Mesendoderm (in vitro differentiated cells): ENCODE data around the gene MC1R.
"Not testable (repeated sequence)": the region's sequence is repeated elsewhere in the genome, so short reads cannot be mapped to it uniquely, and the experiment has no call there.

Experiments used
- DNase-seq: peaks from one replicate; pipeline ENCODE4 v3.0.0; 2013
- H2AK5ac ChIP-seq: 2 replicates; pipeline ENCODE4 v1.6.1; 2013; ENCODE audit warnings: low read length, inconsistent platforms
- H2BK120ac ChIP-seq: 2 replicates; pipeline ENCODE4 v1.6.1; 2013; ENCODE audit warnings: low read depth, mild to moderate bottlenecking, low read length, moderate library complexity, mixed read lengths
- H2BK15ac ChIP-seq: replicated peaks from 2 replicates; pipeline ENCODE4 v1.6.1; 2013; ENCODE audit warnings: low read depth, mild to moderate bottlenecking, moderate library complexity
- H2BK5ac ChIP-seq: 2 replicates; pipeline ENCODE4 v1.6.1; 2013; ENCODE audit warnings: low read length, inconsistent platforms
- H3K18ac ChIP-seq: 2 replicates; pipeline ENCODE4 v1.6.1; 2013; ENCODE audit warnings: mild to moderate bottlenecking, low read length, mixed read lengths
- H3K23ac ChIP-seq: one replicate; pipeline ENCODE4 v1.6.1; 2013; ENCODE audit warnings: low read length
- H3K27ac ChIP-seq: 2 replicates; pipeline ENCODE4 v1.5.1; 2013; ENCODE audit warnings: low read depth, mild to moderate bottlenecking, inconsistent platforms, low read length, moderate library complexity
- H3K27me3 ChIP-seq: 2 replicates; pipeline ENCODE4 v1.6.1; 2013; ENCODE audit warnings: low read length, control low read depth, mild to moderate bottlenecking, inconsistent platforms; ENCODE audit not compliant: insufficient read depth, poor library complexity
- H3K36me3 ChIP-seq: 2 replicates; pipeline ENCODE4 v1.6.1; 2013; ENCODE audit warnings: low read length, inconsistent platforms; ENCODE audit not compliant: control insufficient read depth, insufficient read depth
- H3K4ac ChIP-seq: one replicate; pipeline ENCODE4 v1.6.1; 2013; ENCODE audit warnings: low read depth, mild to moderate bottlenecking, low read length, moderate library complexity
- H3K4me1 ChIP-seq: 2 replicates; pipeline ENCODE4 v1.6.1; 2013; ENCODE audit warnings: low read depth, low read length, inconsistent platforms; ENCODE audit not compliant: control insufficient read depth
- H3K4me2 ChIP-seq: 2 replicates; pipeline ENCODE4 v1.6.1; 2013; ENCODE audit warnings: low read length
- H3K4me3 ChIP-seq: 2 replicates; pipeline ENCODE4 v1.5.1; 2013; ENCODE audit warnings: mild to moderate bottlenecking, low read length
- H3K56ac ChIP-seq: one replicate; pipeline ENCODE4 v1.6.1; 2013; ENCODE audit warnings: low read length
- H3K79me1 ChIP-seq: 2 replicates; pipeline ENCODE4 v1.6.1; 2013; ENCODE audit warnings: low read length, inconsistent platforms
- H3K79me2 ChIP-seq: 2 replicates; pipeline ENCODE4 v1.6.1; 2013; ENCODE audit warnings: mild to moderate bottlenecking, low read length; ENCODE audit not compliant: control insufficient read depth, insufficient read depth
- H3K9ac ChIP-seq: 2 replicates; pipeline ENCODE4 v1.6.1; 2013; ENCODE audit warnings: low read length, inconsistent platforms
- H4K5ac ChIP-seq: one replicate; pipeline ENCODE4 v1.6.1; 2013; ENCODE audit warnings: low read length
- H4K8ac ChIP-seq: one replicate; pipeline ENCODE4 v1.6.1; 2013; ENCODE audit warnings: low read depth, mild to moderate bottlenecking, control low read depth, low read length, moderate library complexity
- WGBS: extraction: QIAGEN DNeasy Blood & Tissue Kit; methylation state at CpG from one replicate; pipeline ENCODE4 v1.1.7; 2013; ENCODE audit warnings: low lambda C conversion rate, missing lambda C conversion rate; ENCODE audit not compliant: insufficient coverage; ENCODE audit errors: extremely low coverage; 5-methylcytosine and 5-hydroxymethylcytosine counted together

The MC1R gene

DNA sequence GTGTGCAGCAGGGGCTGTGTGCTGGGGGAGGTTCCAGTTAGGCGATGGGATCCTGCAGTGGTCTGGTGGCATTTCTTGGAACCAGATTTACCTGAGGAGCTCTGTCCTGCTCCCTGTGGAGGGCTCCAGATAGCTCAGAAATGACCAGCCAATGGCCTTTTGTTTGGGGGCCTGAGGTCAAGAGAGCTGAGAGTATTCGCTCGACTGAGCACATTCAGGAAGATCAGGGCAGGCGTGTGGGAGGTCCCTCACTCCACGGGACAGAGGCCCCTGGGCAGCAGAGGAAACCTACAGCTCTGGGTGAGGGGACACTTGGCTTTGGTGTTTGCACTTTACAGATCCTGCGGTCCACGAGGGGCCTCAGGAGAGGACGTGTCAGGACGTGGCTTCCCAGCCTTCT, 48.1 kb downstream of the MC1R start:
- DNase-seq, result no peak
- Histone ChIP-seq H4K8ac (no peak overlapping the region), H3K36me3 (no peaks in the 10 kb centered on the region), H3K4me2 (no peak overlapping the region), H3K27me3 (no peaks in the 10 kb centered on the region), H3K23ac (no peak overlapping the region), H3K79me1 (peaks cover 12% of the 10 kb centered on the region), H3K4ac (no peak overlapping the region), H2BK15ac (no peak overlapping the region), H3K9ac (no peak overlapping the region), H3K18ac (no peak overlapping the region), H2BK5ac (no peak overlapping the region), H3K56ac (no peak overlapping the region), H3K4me3 (no peak overlapping the region), H3K4me1 (peaks cover 5% of the 10 kb centered on the region), H2AK5ac (no peak overlapping the region), H2BK120ac (no peak overlapping the region), H4K5ac (no peak overlapping the region), H3K27ac (no peak overlapping the region), H3K79me2 (peaks cover 2% of the 10 kb centered on the region)
- no CpG with 5 or more reads among the region's 9 CpGs for WGBS

DNA sequence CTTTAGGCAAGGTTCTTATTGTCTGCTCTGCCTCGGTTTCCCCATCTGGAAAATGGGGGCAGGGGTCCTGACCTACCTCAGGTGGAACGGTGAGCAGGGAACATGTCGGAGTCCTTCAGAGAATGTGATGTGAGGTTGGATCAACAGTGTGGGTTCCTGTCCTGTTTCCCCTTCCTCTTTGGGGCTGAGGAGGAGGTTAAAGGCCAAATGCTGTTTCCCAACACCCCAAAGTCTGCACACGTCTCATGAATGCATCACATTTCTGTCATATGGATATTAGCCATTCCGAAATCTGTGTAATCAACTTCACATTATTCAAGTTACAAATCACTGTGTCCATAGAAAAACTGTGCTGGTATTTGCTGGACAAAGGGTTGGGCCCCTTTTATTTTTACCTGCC, 48.8 kb downstream of the MC1R start:
- not testable (repeated sequence) for H3K36me3 ChIP-seq, H4K5ac ChIP-seq, H2BK5ac ChIP-seq, H3K27ac ChIP-seq, H3K9ac ChIP-seq, H2AK5ac ChIP-seq, H3K4me1 ChIP-seq, DNase-seq, H2BK120ac ChIP-seq, H3K27me3 ChIP-seq, H3K4ac ChIP-seq, H3K4me2 ChIP-seq, H3K18ac ChIP-seq, H3K4me3 ChIP-seq, H4K8ac ChIP-seq, H3K79me2 ChIP-seq, H3K56ac ChIP-seq, H2BK15ac ChIP-seq, H3K23ac ChIP-seq
- peaks cover 14% of the 10 kb centered on the region for H3K79me1 ChIP-seq
- WGBS, result no CpG with 5 or more reads among the region's 5 CpGs

DNA sequence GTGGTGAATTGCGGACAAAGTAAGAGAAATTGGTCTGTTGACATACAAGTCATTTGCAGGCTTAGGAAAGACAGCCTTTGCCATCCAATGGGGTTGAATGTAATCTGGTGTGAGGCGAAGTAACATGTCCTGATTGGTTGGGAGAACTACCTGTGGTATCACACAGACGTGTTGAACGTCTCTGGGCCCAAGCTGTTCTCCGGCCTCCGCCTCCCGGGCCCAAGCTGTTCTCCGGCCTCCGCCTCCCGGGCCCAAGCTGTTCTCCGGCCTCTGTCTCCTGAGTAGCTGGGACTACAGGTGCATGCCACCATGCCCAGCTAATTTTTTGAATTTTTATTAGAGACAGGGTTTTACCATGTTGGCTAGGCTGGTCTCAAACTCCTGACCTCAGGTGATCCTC, 49.4 kb downstream of the MC1R start:
- H3K56ac ChIP-seq, H3K36me3 ChIP-seq, H3K4me1 ChIP-seq, H3K9ac ChIP-seq, H3K23ac ChIP-seq, H3K4me3 ChIP-seq, H3K27ac ChIP-seq, H2AK5ac ChIP-seq, H4K8ac ChIP-seq, H3K27me3 ChIP-seq, H2BK120ac ChIP-seq, H3K4ac ChIP-seq, H3K18ac ChIP-seq, H4K5ac ChIP-seq, H3K79me2 ChIP-seq, DNase-seq, H2BK15ac ChIP-seq, H2BK5ac ChIP-seq, H3K4me2 ChIP-seq: not testable (repeated sequence)
- H3K79me1 ChIP-seq, result peaks cover 14% of the 10 kb centered on the region
- WGBS, result no CpG with 5 or more reads among the region's 11 CpGs

DNA sequence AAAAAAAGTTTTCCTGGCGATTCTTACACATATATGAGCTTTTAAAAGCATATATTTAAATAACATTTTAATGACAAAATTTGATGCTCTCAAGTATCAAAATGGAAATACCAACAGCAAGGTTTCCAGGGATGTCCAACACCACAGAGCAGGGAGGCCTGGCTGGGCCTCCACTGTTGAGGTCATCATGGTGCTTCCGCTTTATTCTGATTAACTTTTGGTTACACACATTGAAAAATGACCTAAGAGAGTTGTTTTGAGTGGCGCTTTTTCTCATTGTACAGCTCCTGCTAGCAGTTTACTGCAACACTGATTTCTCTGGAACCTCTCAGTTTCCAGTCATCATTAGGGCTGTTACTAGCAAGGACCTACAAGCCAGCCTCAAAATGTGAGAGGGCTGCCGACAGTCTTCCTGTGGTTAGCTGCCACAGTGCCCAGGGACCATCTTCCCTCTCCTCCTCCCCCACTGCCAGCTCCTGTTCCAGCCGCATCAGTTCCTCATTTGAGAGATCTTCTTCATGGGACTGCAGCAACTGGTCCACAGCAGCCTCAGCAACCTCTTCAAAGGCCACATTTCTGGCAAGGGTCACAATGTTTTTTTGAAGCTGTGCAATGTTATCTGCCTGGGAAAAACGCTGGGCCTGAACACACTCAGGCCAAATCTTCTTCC, 51.2 kb downstream of the MC1R start:
- H3K4me1 ChIP-seq, result peaks cover 7% of the 10 kb centered on the region
- peaks cover 18% of the 10 kb centered on the region for H3K79me2 ChIP-seq
- no peak overlapping the region for H3K9ac ChIP-seq
- peaks cover 20% of the 10 kb centered on the region for H3K79me1 ChIP-seq
- no peak overlapping the region for H2AK5ac ChIP-seq
- H3K27ac ChIP-seq, result no peak overlapping the region
- WGBS, result no CpG with 5 or more reads among the region's 6 CpGs
- no peak overlapping the region for H3K18ac ChIP-seq
- no peak overlapping the region for H3K4me2 ChIP-seq
- no peak overlapping the region for H2BK5ac ChIP-seq
- no peak overlapping the region for H2BK15ac ChIP-seq
- no peak for DNase-seq
- H3K36me3 ChIP-seq, result no peaks in the 10 kb centered on the region
- no peak overlapping the region for H2BK120ac ChIP-seq
- no peak overlapping the region for H4K8ac ChIP-seq
- H3K27me3 ChIP-seq, result no peaks in the 10 kb centered on the region
- H3K4me3 ChIP-seq, result no peak overlapping the region
- no peak overlapping the region for H3K23ac ChIP-seq
- H3K56ac ChIP-seq, result no peak overlapping the region
- H3K4ac ChIP-seq, result no peak overlapping the region
- no peak overlapping the region for H4K5ac ChIP-seq
